ENCODE results near the gene RAB3C.

RAB3C gene

DNA sequence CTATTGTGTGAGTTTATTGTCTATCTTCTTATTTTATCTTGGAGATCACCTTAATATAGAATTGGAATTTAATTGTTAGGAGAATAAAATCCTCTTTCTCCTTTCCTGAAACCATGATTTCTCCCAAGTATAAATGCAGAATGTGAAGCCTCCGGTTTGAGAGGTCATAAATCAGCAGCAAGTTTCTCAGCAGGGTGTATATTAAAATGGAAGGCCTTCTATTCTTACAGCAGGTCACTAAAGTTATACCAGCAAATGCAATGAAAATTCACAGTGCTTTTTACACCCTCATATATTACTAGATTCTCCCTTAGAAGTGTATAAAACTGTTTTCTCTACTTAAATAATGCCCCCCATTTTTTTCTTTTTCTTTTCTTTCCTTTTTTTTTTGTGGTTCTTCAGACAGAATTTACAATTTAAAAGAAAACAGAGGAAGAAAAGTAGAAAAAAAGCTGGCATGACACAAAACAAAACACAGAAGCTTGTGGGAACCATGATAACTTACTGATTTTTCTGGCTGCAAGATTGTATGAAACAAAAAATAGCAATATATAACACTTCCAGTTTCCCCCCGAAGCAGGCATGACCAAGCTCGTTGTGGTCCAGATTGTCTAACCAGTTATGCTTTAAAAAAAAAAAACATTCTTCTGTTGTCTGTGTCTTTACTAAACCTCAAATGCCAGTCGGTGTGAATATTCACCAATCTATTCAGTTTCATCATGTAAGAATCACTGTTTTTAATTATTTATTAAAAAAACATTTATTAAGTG is 211.2 kb downstream of the RAB3C start:
- H3K36me3 ChIP-seq (ENCODE audit: control insufficient read depth, insufficient read depth, low read length), result no peaks in the 10 kb centered on the region
- no peaks in the 10 kb centered on the region for H3K9me3 ChIP-seq (ENCODE audit: control insufficient read depth, low read length)
- no peaks in the 10 kb centered on the region for H3K4me1 ChIP-seq (ENCODE audit: control insufficient read depth, insufficient read depth, low read length, poor library complexity, severe bottlenecking)
- H3K4me3 ChIP-seq (ENCODE audit: extremely low read depth, insufficient read depth, low read length, poor library complexity, severe bottlenecking), result no peak overlapping the region
- WGBS, 2 experiments (ENCODE audit: insufficient coverage in 2 of 2), result 100% methylated on average over 1 of the region's 4 CpGs; no CpG with 5 or more reads in 1 of the 2 experiments
- no peak overlapping the region for H3K27ac ChIP-seq (ENCODE audit: low read depth, low read length, severe bottlenecking)

GRCh38 chr5:58794875-58795274 is 212.0 kb downstream of the RAB3C start:
- 100% methylated on average over 1 to 3 of the region's 4 CpGs for WGBS, 2 experiments (ENCODE audit: insufficient coverage in 2 of 2)
- Histone ChIP-seq H3K4me3 (ENCODE audit: extremely low read depth, insufficient read depth, low read length, poor library complexity, severe bottlenecking) (no peak overlapping the region), H3K36me3 (ENCODE audit: control insufficient read depth, insufficient read depth, low read length) (no peaks in the 10 kb centered on the region), H3K9me3 (ENCODE audit: control insufficient read depth, low read length) (no peaks in the 10 kb centered on the region), H3K4me1 (ENCODE audit: control insufficient read depth, insufficient read depth, low read length, poor library complexity, severe bottlenecking) (no peaks in the 10 kb centered on the region), H3K27ac (ENCODE audit: low read depth, low read length, severe bottlenecking) (no peak overlapping the region)

GRCh38 chr5:58795327-58795726 is 212.5 kb downstream of the RAB3C start:
- no peak overlapping the region for H3K4me3 ChIP-seq (ENCODE audit: extremely low read depth, insufficient read depth, low read length, poor library complexity, severe bottlenecking)
- H3K27ac ChIP-seq (ENCODE audit: low read depth, low read length, severe bottlenecking), result no peak overlapping the region
- H3K4me1 ChIP-seq (ENCODE audit: control insufficient read depth, insufficient read depth, low read length, poor library complexity, severe bottlenecking), result no peaks in the 10 kb centered on the region
- no peaks in the 10 kb centered on the region for H3K36me3 ChIP-seq (ENCODE audit: control insufficient read depth, insufficient read depth, low read length)
- no peaks in the 10 kb centered on the region for H3K9me3 ChIP-seq (ENCODE audit: control insufficient read depth, low read length)

DNA sequence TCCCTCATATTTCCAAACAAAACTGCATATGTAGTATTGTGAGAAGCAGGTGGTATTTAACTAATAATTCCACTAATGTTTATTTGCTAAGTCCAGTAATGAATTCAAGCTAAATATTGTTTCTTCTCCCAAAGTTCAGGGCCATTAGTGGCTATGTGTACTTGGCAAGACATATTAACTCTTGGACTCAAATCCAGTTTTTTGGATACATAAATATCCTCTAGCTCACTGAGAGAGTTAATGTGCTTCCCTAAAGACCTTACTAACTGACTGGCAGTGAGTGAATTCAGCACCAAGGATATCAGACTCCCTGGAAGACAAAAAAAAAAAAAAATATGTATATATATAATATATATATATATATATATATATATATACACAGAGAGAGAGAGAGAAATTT is 214.1 kb downstream of the RAB3C start:
- Histone ChIP-seq H3K9me3 (ENCODE audit: control insufficient read depth, low read length) (no peaks in the 10 kb centered on the region), H3K4me3 (ENCODE audit: extremely low read depth, insufficient read depth, low read length, poor library complexity, severe bottlenecking) (no peak overlapping the region), H3K4me1 (ENCODE audit: control insufficient read depth, insufficient read depth, low read length, poor library complexity, severe bottlenecking) (no peaks in the 10 kb centered on the region), H3K27ac (ENCODE audit: low read depth, low read length, severe bottlenecking) (no peak overlapping the region), H3K36me3 (ENCODE audit: control insufficient read depth, insufficient read depth, low read length) (no peaks in the 10 kb centered on the region)

- no peaks in the 10 kb centered on the region for H3K9me3 ChIP-seq (ENCODE audit: control insufficient read depth, low read length)
- H3K27ac ChIP-seq (ENCODE audit: low read depth, low read length, severe bottlenecking), result no peak overlapping the region
- 88 to 92% methylated on average over 6 of the region's 7 CpGs for WGBS, 2 experiments (ENCODE audit: insufficient coverage in 2 of 2)
- H3K36me3 ChIP-seq (ENCODE audit: control insufficient read depth, insufficient read depth, low read length), result no peaks in the 10 kb centered on the region
- no peak overlapping the region for H3K4me3 ChIP-seq (ENCODE audit: extremely low read depth, insufficient read depth, low read length, poor library complexity, severe bottlenecking)
- H3K4me1 ChIP-seq (ENCODE audit: control insufficient read depth, insufficient read depth, low read length, poor library complexity, severe bottlenecking), result no peaks in the 10 kb centered on the region
These were observed 217.5 kb downstream of the RAB3C start for GRCh38 chr5:58800356-58800755.

- 94 to 97% methylated on average over 4 to 5 of the region's 5 CpGs for WGBS, 2 experiments (ENCODE audit: insufficient coverage in 2 of 2)
- no peak overlapping the region for H3K4me3 ChIP-seq (ENCODE audit: extremely low read depth, insufficient read depth, low read length, poor library complexity, severe bottlenecking)
- H3K9me3 ChIP-seq (ENCODE audit: control insufficient read depth, low read length), result no peaks in the 10 kb centered on the region
- no peak overlapping the region for H3K27ac ChIP-seq (ENCODE audit: low read depth, low read length, severe bottlenecking)
- H3K4me1 ChIP-seq (ENCODE audit: control insufficient read depth, insufficient read depth, low read length, poor library complexity, severe bottlenecking), result no peaks in the 10 kb centered on the region
- no peaks in the 10 kb centered on the region for H3K36me3 ChIP-seq (ENCODE audit: control insufficient read depth, insufficient read depth, low read length)
These were observed 218.1 kb downstream of the RAB3C start for GRCh38 chr5:58800861-58801540.

GRCh38 chr5:58803056-58803455 is 220.2 kb downstream of the RAB3C start:
- Histone ChIP-seq H3K27ac (ENCODE audit: low read depth, low read length, severe bottlenecking) (no peak overlapping the region), H3K9me3 (ENCODE audit: control insufficient read depth, low read length) (no peaks in the 10 kb centered on the region), H3K4me1 (ENCODE audit: control insufficient read depth, insufficient read depth, low read length, poor library complexity, severe bottlenecking) (no peaks in the 10 kb centered on the region), H3K4me3 (ENCODE audit: extremely low read depth, insufficient read depth, low read length, poor library complexity, severe bottlenecking) (no peak overlapping the region), H3K36me3 (ENCODE audit: control insufficient read depth, insufficient read depth, low read length) (no peaks in the 10 kb centered on the region)

DNA sequence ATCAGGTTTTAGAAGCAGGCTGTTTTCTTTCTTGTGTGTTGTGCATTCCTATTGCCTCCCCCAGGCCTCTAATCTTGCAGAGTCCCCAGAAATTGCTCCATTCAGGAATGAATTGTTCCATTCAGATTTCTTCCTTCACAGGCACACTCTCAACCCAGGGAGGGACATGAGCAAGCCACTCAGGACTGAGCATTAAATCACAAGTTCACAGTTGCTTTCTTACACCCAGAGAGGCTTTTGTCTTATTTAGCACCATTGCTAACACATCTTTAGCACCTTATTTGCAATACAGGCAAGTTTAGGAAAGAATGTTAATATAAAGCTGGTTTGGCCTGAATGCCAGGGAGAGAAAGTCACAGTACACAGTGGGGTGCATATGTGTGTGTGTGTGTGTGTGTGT is 221.4 kb downstream of the RAB3C start:
- H3K9me3 ChIP-seq (ENCODE audit: control insufficient read depth, low read length), result no peaks in the 10 kb centered on the region
- no peaks in the 10 kb centered on the region for H3K4me1 ChIP-seq (ENCODE audit: control insufficient read depth, insufficient read depth, low read length, poor library complexity, severe bottlenecking)
- no peak overlapping the region for H3K27ac ChIP-seq (ENCODE audit: low read depth, low read length, severe bottlenecking)
- no peak overlapping the region for H3K4me3 ChIP-seq (ENCODE audit: extremely low read depth, insufficient read depth, low read length, poor library complexity, severe bottlenecking)
- no peaks in the 10 kb centered on the region for H3K36me3 ChIP-seq (ENCODE audit: control insufficient read depth, insufficient read depth, low read length)

GRCh38 chr5:58810086-58810485 is 227.2 kb downstream of the RAB3C start:
- Histone ChIP-seq H3K36me3 (ENCODE audit: control insufficient read depth, insufficient read depth, low read length) (no peaks in the 10 kb centered on the region), H3K4me3 (ENCODE audit: extremely low read depth, insufficient read depth, low read length, poor library complexity, severe bottlenecking) (no peak overlapping the region), H3K4me1 (ENCODE audit: control insufficient read depth, insufficient read depth, low read length, poor library complexity, severe bottlenecking) (no peaks in the 10 kb centered on the region), H3K9me3 (ENCODE audit: control insufficient read depth, low read length) (no peaks in the 10 kb centered on the region), H3K27ac (ENCODE audit: low read depth, low read length, severe bottlenecking) (no peak overlapping the region)
- no CpG with 5 or more reads among the region's 1 CpG for WGBS, 2 experiments (ENCODE audit: insufficient coverage in 2 of 2)

GRCh38 chr5:58813855-58814254 is 231.0 kb downstream of the RAB3C start:
- no peaks in the 10 kb centered on the region for H3K4me1 ChIP-seq (ENCODE audit: control insufficient read depth, insufficient read depth, low read length, poor library complexity, severe bottlenecking)
- WGBS, 2 experiments (ENCODE audit: insufficient coverage in 2 of 2), result 81 to 93% methylated on average over 2 of the region's 3 CpGs
- H3K36me3 ChIP-seq (ENCODE audit: control insufficient read depth, insufficient read depth, low read length), result no peaks in the 10 kb centered on the region
- H3K4me3 ChIP-seq (ENCODE audit: extremely low read depth, insufficient read depth, low read length, poor library complexity, severe bottlenecking), result no peak overlapping the region
- no peak overlapping the region for H3K27ac ChIP-seq (ENCODE audit: low read depth, low read length, severe bottlenecking)
- no peaks in the 10 kb centered on the region for H3K9me3 ChIP-seq (ENCODE audit: control insufficient read depth, low read length)

DNA sequence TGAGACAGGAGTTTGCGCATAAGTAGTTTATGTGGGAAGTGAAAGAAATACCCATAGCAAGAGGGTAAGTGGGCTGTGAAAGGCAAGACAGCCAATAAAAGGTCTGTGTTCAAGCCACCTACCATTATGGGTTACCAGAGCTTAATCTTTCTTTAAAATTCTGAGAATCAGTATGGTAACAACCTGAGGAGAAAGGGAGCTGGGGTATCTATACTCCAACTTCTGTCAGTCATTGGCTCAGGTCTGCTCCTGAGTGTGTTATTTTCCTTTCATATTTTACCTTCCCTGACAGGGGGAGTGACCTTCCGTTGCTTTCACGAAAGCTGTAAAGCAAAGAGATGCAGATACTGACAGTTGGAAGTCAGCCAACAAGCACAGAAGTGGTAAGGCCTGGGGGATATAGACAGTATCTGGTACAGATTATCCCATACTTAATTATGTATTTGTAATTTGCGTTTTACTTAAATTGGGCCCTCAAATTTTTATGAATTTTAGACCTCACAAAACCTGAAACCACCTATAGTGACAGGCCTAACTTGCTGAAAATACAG is 233.4 kb downstream of the RAB3C start:
- WGBS, 2 experiments (ENCODE audit: insufficient coverage in 2 of 2), result 100% methylated on average over 1 of the region's 4 CpGs; no CpG with 5 or more reads in 1 of the 2 experiments
- Histone ChIP-seq H3K36me3 (ENCODE audit: control insufficient read depth, insufficient read depth, low read length) (no peaks in the 10 kb centered on the region), H3K27ac (ENCODE audit: low read depth, low read length, severe bottlenecking) (no peak overlapping the region), H3K9me3 (ENCODE audit: control insufficient read depth, low read length) (no peaks in the 10 kb centered on the region), H3K4me3 (ENCODE audit: extremely low read depth, insufficient read depth, low read length, poor library complexity, severe bottlenecking) (no peak overlapping the region), H3K4me1 (ENCODE audit: control insufficient read depth, insufficient read depth, low read length, poor library complexity, severe bottlenecking) (no peaks in the 10 kb centered on the region)

Data from mesodermal cell (in vitro differentiated cells).